ENCODE measurements around the gene KCTD21.

Gene KCTD21

GRCh38 chr11:78218707-78219492 lies 30.5 kb upstream of the KCTD21 start:
- DNase-seq: no peak

GRCh38 chr11:78217650-78218541 lies 29.5 kb upstream of the KCTD21 start:
- DNase-seq: no peak

- DNase-seq: no peak
Observed at GRCh38 chr11:78216571-78217287, 28.3 kb upstream of the KCTD21 start.

- no peak for DNase-seq
Observed at GRCh38 chr11:78216021-78216420, 27.6 kb upstream of the KCTD21 start.

- no peak for DNase-seq
Observed at GRCh38 chr11:78214331-78215194, 26.1 kb upstream of the KCTD21 start.

GRCh38 chr11:78213526-78214330 lies 25.3 kb upstream of the KCTD21 start:
- DNase-seq: no peak

- DNase-seq: no peak
Observed at GRCh38 chr11:78212586-78213371, 24.4 kb upstream of the KCTD21 start.

- no peak for DNase-seq
Observed at GRCh38 chr11:78211565-78211964, 23.1 kb upstream of the KCTD21 start.

GRCh38 chr11:78210000-78210608 lies 21.7 kb upstream of the KCTD21 start:
- no peak for DNase-seq

- no peak for DNase-seq
Observed at GRCh38 chr11:78209478-78209877, 21.1 kb upstream of the KCTD21 start.

GRCh38 chr11:78208257-78209165 lies 20.1 kb upstream of the KCTD21 start:
- DNase-seq: no peak

- no peak for DNase-seq
Observed at GRCh38 chr11:78207532-78208256, 19.3 kb upstream of the KCTD21 start.

GRCh38 chr11:78205691-78206090 lies 17.3 kb upstream of the KCTD21 start:
- no peak for DNase-seq

- no peak for DNase-seq
Observed at GRCh38 chr11:78205256-78205655, 16.8 kb upstream of the KCTD21 start.

- DNase-seq: no peak
Observed at GRCh38 chr11:78203184-78203583, 14.8 kb upstream of the KCTD21 start.

GRCh38 chr11:78202733-78203167 lies 14.3 kb upstream of the KCTD21 start:
- no peak for DNase-seq

GRCh38 chr11:78201096-78201818 lies 12.8 kb upstream of the KCTD21 start:
- no peak for DNase-seq

GRCh38 chr11:78200553-78200952 lies 12.1 kb upstream of the KCTD21 start:
- DNase-seq: no peak
